ENCODE measurements around the gene MT1H. TPM values are rescaled to one million over a fixed set of nuclear protein-coding genes. Genes with fewer than 3 reads are reported as not detected.

MT1H gene
- total RNA-seq, 1 donor from 2014 or later = not detected

Other genes with a start within 250 kb of the MT1H start
- gene AMFR, start 244.3 kb upstream of the MT1H start, total RNA-seq = 88.4 TPM
- 78.3 TPM for gene NUDT21, start 218.5 kb upstream of the MT1H start, total RNA-seq
- gene OGFOD1, start 218.3 kb upstream of the MT1H start, total RNA-seq = 46.6 TPM
- gene BBS2, start 149.8 kb upstream of the MT1H start, total RNA-seq = 60.5 TPM
- 76.2 TPM for gene MT4, start 104.7 kb upstream of the MT1H start, total RNA-seq
- gene MT3, start 80.3 kb upstream of the MT1H start, total RNA-seq = not detected
- gene MT2A, start 61.2 kb upstream of the MT1H start, total RNA-seq = 10.7 TPM
- gene MT1E, start 44.0 kb upstream of the MT1H start, total RNA-seq = 13.8 TPM
- gene MT1M, start 37.2 kb upstream of the MT1H start, total RNA-seq = 1.5 TPM
- 1.4 TPM for gene MT1A, start 31.1 kb upstream of the MT1H start, total RNA-seq
- not detected for gene MT1B, start 17.9 kb upstream of the MT1H start, total RNA-seq
- gene MT1F, start 11.9 kb upstream of the MT1H start, total RNA-seq = 0.49 TPM
- gene MT1G, start 1.7 kb upstream of the MT1H start, total RNA-seq = 1.8 TPM
- gene MT1X, start 12.7 kb downstream of the MT1H start, total RNA-seq = 33.0 TPM
- 41.8 TPM for gene NUP93, start 60.3 kb downstream of the MT1H start, total RNA-seq
- gene SLC12A3, start 195.4 kb downstream of the MT1H start, total RNA-seq = not detected

All from skin of body (tissue), 1 donor.